H9 (cell line): ENCODE data around the gene NR3C2. TPM values are rescaled to one million over a fixed set of nuclear protein-coding genes. Genes with fewer than 3 reads are reported as not detected.

Experiments used
- DNase-seq: peaks from one replicate; pipeline ENCODE4 v3.0.0-alpha.2; 2017
- H2AFZ ChIP-seq: one replicate; pipeline ENCODE4 v1.6.1; 2013; ENCODE audit warnings: mild to moderate bottlenecking, low read length, control low read depth, moderate library complexity
- H2AK5ac ChIP-seq: 2 replicates; pipeline ENCODE4 v1.6.1; 2013; ENCODE audit warnings: low read length, control low read depth, mixed read lengths; ENCODE audit not compliant: insufficient read length
- H2BK120ac ChIP-seq: one replicate; pipeline ENCODE4 v1.6.1; 2013; ENCODE audit warnings: low read depth, mild to moderate bottlenecking, low read length, control low read depth, inconsistent platforms; ENCODE audit not compliant: poor library complexity, severe bottlenecking
- H2BK12ac ChIP-seq: 2 replicates; pipeline ENCODE4 v1.6.1; 2013; ENCODE audit warnings: low read length, control low read depth, mixed read lengths, low read depth; ENCODE audit not compliant: insufficient read length
- H2BK15ac ChIP-seq: 2 replicates; pipeline ENCODE4 v1.6.1; 2013; ENCODE audit warnings: low read depth, low read length, control low read depth
- H2BK20ac ChIP-seq: one replicate; pipeline ENCODE4 v1.6.1; 2013; ENCODE audit warnings: low read depth, mild to moderate bottlenecking, low read length, control low read depth, inconsistent platforms; ENCODE audit not compliant: poor library complexity, severe bottlenecking
- H2BK5ac ChIP-seq: 2 replicates; pipeline ENCODE4 v1.6.1; 2013; ENCODE audit warnings: low read length, control low read depth, mixed read lengths; ENCODE audit not compliant: insufficient read length
- H3K14ac ChIP-seq: 2 replicates; pipeline ENCODE4 v1.6.1; 2013; ENCODE audit warnings: low read length, control low read depth; ENCODE audit not compliant: insufficient read depth
- H3K18ac ChIP-seq: 2 replicates; pipeline ENCODE4 v1.6.1; 2013; ENCODE audit warnings: low read depth, mild to moderate bottlenecking, mixed read lengths, low read length, control low read depth; ENCODE audit not compliant: insufficient read length
- H3K23ac ChIP-seq: 2 replicates; pipeline ENCODE4 v1.6.1; 2013; ENCODE audit warnings: low read length, control low read depth, mixed read lengths, low read depth; ENCODE audit not compliant: insufficient read length
- H3K23me2 ChIP-seq: 2 replicates; pipeline ENCODE4 v1.6.1; 2013; ENCODE audit warnings: low read depth, mild to moderate bottlenecking, mixed read lengths, low read length, control low read depth; ENCODE audit not compliant: insufficient read length, poor library complexity, severe bottlenecking
- H3K27ac ChIP-seq: 2 replicates; pipeline ENCODE4 v1.5.1; 2013; ENCODE audit warnings: low read length, control low read depth, mixed read lengths, low read depth; ENCODE audit not compliant: insufficient read length
- H3K27me3 ChIP-seq: 2 replicates; pipeline ENCODE4 v1.6.1; 2013; ENCODE audit warnings: low read length, control low read depth, inconsistent platforms; ENCODE audit not compliant: insufficient read depth
- H3K4ac ChIP-seq: 2 replicates; pipeline ENCODE4 v1.6.1; 2013; ENCODE audit warnings: low read depth, mild to moderate bottlenecking, control low read depth, inconsistent platforms, low read length, moderate library complexity
- H3K4me1 ChIP-seq: 2 replicates; pipeline ENCODE4 v1.6.1; 2013; ENCODE audit warnings: low read length, control low read depth, inconsistent platforms; ENCODE audit not compliant: insufficient read depth
- H3K4me2 ChIP-seq: 2 replicates; pipeline ENCODE4 v1.6.1; 2013; ENCODE audit warnings: low read length, control low read depth, mixed read lengths; ENCODE audit not compliant: insufficient read length, insufficient read depth
- H3K56ac ChIP-seq: 2 replicates; pipeline ENCODE4 v1.6.1; 2013; ENCODE audit warnings: low read depth, mild to moderate bottlenecking, mixed read lengths, low read length, control low read depth; ENCODE audit not compliant: insufficient read length
- H3K79me1 ChIP-seq: 2 replicates; pipeline ENCODE4 v1.6.1; 2013; ENCODE audit warnings: low read depth, mild to moderate bottlenecking, moderate library complexity, low read length, control low read depth, inconsistent platforms; ENCODE audit not compliant: insufficient read depth, poor library complexity, severe bottlenecking
- H3K79me2 ChIP-seq: 2 replicates; pipeline ENCODE4 v1.6.1; 2013; ENCODE audit warnings: low read length, control low read depth, inconsistent platforms; ENCODE audit not compliant: insufficient read depth
- H3K9ac ChIP-seq: 2 replicates; pipeline ENCODE4 v1.6.1; 2013; ENCODE audit warnings: low read length, control low read depth, mixed read lengths; ENCODE audit not compliant: insufficient read length; ENCODE audit errors: extremely low read depth
- H3K9me3 ChIP-seq: one replicate; pipeline ENCODE4 v1.6.1; 2013; ENCODE audit warnings: low read depth, low read length, inconsistent platforms; ENCODE audit not compliant: control insufficient read depth
- H3T11ph ChIP-seq: one replicate; pipeline ENCODE4 v1.6.1; 2013; ENCODE audit warnings: mild to moderate bottlenecking, low read length, control low read depth, inconsistent platforms
- H4K20me1 ChIP-seq: one replicate; pipeline ENCODE4 v1.6.1; 2013; ENCODE audit not compliant: control insufficient read depth, insufficient read length, insufficient read depth
- H4K5ac ChIP-seq: 2 replicates; pipeline ENCODE4 v1.6.1; 2013; ENCODE audit warnings: low read depth, mild to moderate bottlenecking, mixed read lengths, low read length, control low read depth; ENCODE audit not compliant: insufficient read length
- H4K8ac ChIP-seq: replicated peaks from 2 replicates; pipeline ENCODE4 v1.6.1; 2013; ENCODE audit warnings: low read length, control low read depth, mixed read lengths, low read depth; ENCODE audit not compliant: insufficient read length
- H4K91ac ChIP-seq: 2 replicates; pipeline ENCODE4 v1.6.1; 2013; ENCODE audit warnings: low read depth, mild to moderate bottlenecking, moderate library complexity, mixed read lengths, low read length, control low read depth; ENCODE audit not compliant: insufficient read length
- H3K27ac Mint-ChIP-seq, 3 experiments: 2 replicates in 2 of 3; 3 replicates in 1 of 3; pipeline ENCODE4 v1.8.0; 2020 to 2021; ENCODE audit warnings: mixed read lengths in 3 of 3, mild to moderate bottlenecking in 1 of 3, moderate library complexity in 1 of 3
- H3K27me3 Mint-ChIP-seq: 2 replicates; pipeline ENCODE4 v1.8.0; 2021; ENCODE audit warnings: low read depth, mild to moderate bottlenecking, moderate library complexity, mixed read lengths
- H3K36me3 Mint-ChIP-seq, 3 experiments: 2 replicates in 2 of 3; 3 replicates in 1 of 3; pipeline ENCODE4 v1.8.0; 2020 to 2021; ENCODE audit warnings: low read depth in 3 of 3, mixed read lengths in 3 of 3; ENCODE audit not compliant: insufficient read depth in 1 of 3
- H3K4me1 Mint-ChIP-seq, 2 experiments: 2 replicates each; pipeline ENCODE4 v1.8.0; 2020; ENCODE audit warnings: mixed read lengths in 2 of 2
- H3K4me3 Mint-ChIP-seq, 2 experiments: 2 replicates in 1 of 2; 3 replicates in 1 of 2; pipeline ENCODE4 v1.8.0; 2020 to 2021; ENCODE audit warnings: mild to moderate bottlenecking in 2 of 2, mixed read lengths in 2 of 2, moderate library complexity in 1 of 2
- H3K9me3 Mint-ChIP-seq, 2 experiments: 2 replicates in 1 of 2; 3 replicates in 1 of 2; pipeline ENCODE4 v1.8.0; 2020; ENCODE audit warnings: mild to moderate bottlenecking in 2 of 2, mixed read lengths in 2 of 2, moderate library complexity in 1 of 2
- WGBS: extraction: QIAGEN DNeasy Blood & Tissue Kit; methylation state at CpG from one replicate; pipeline ENCODE4 v1.1.7; 2013; ENCODE audit warnings: missing lambda C conversion rate, low lambda C conversion rate, mixed read lengths; ENCODE audit not compliant: insufficient read length; ENCODE audit errors: extremely low coverage; 5-methylcytosine and 5-hydroxymethylcytosine counted together
- total RNA-seq: library from RNA; stranded (reverse); gene quantifications from 2 replicates; pipeline ENCODE4 v1.2.1, GENCODE V29; 2021
- TF ChIP-seq, protein P1 (sequence below): fragments of 200-600 bp; sonication (generic); conservative IDR thresholded peaks from 3 replicates; pipeline ENCODE4 v1.8.0; 2021; ENCODE audit warnings: antibody characterized with exemption, mild to moderate bottlenecking

Gene NR3C2
- total RNA-seq, 1 experiment from 2014 or later, result 1.4 TPM

DNA sequence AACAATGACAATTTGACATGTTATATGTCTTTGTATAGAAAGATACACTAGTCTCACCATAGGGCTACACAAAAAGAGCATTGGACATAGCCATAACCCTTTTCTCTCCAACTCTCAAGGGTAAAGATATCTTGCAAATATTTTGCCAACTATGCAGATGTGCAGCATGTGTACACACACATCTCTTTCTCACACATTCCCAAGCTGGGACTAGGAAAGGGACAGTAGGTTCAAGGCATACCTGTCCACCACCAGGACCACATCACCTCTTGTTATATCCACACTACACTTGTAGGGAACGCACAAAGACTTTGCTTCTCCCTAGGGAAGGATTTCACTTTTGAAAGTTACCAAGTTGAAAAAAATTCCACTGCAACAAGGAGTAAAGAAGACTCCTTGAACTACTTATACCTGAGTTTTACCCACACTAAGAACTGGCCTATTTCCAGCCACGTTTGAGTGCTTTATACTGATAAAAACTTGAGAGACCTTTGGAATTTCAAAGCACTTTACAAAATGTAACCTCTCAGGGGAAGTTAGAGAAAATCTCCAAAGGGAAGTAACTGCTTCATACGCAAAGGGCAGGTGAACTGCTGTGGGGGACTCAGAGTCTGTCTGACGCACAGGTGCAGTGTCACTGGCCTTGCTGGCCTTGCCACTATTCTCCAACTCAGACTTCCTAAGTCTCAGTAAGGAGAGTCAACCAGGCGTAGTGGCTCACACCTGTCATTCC, 36.9 kb downstream of the NR3C2 start:
- Histone ChIP-seq H2AK5ac (no peak overlapping the region), H4K20me1 (no peaks in the 10 kb centered on the region)
- no CpG with 5 or more reads among the region's 5 CpGs for WGBS

More for the DNA sequence above, 36.9 kb downstream of the NR3C2 start:
- TF ChIP-seq, protein P1, sequence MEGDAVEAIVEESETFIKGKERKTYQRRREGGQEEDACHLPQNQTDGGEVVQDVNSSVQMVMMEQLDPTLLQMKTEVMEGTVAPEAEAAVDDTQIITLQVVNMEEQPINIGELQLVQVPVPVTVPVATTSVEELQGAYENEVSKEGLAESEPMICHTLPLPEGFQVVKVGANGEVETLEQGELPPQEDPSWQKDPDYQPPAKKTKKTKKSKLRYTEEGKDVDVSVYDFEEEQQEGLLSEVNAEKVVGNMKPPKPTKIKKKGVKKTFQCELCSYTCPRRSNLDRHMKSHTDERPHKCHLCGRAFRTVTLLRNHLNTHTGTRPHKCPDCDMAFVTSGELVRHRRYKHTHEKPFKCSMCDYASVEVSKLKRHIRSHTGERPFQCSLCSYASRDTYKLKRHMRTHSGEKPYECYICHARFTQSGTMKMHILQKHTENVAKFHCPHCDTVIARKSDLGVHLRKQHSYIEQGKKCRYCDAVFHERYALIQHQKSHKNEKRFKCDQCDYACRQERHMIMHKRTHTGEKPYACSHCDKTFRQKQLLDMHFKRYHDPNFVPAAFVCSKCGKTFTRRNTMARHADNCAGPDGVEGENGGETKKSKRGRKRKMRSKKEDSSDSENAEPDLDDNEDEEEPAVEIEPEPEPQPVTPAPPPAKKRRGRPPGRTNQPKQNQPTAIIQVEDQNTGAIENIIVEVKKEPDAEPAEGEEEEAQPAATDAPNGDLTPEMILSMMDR, result no peak
- Histone ChIP-seq H2BK20ac (no peak overlapping the region), H3K18ac (no peak overlapping the region), H3K14ac (no peak overlapping the region), H3K23ac (no peak overlapping the region), H3K79me1 (no peaks in the 10 kb centered on the region), H3K27ac (no peak overlapping the region), H2BK120ac (no peak overlapping the region), H3K4me2 (no peak overlapping the region), H3K79me2 (no peaks in the 10 kb centered on the region), H3K56ac (no peak overlapping the region), H3K27me3 (no peaks in the 10 kb centered on the region), H3K23me2 (no peaks in the 10 kb centered on the region), H4K91ac (no peak overlapping the region), H2BK5ac (no peak overlapping the region), H3K9ac (no peak overlapping the region), H4K8ac (no peak overlapping the region), H2BK15ac (no peak overlapping the region), H3T11ph (no peak overlapping the region), H3K4ac (no peak overlapping the region), H2BK12ac (no peak overlapping the region), H3K9me3 (no peaks in the 10 kb centered on the region), H2AFZ (no peak overlapping the region), H3K4me1 (0 out of 2 replicates have a peak, but pooled peaks cover 2% of the 10 kb centered on the region), H4K5ac (no peak overlapping the region)
- Mint-ChIP-seq H3K4me1 (peaks cover 2 to 7% of the 10 kb centered on the region in 2 experiments; a peak in 3 of 4 replicates), H3K36me3 (no peaks in the 10 kb centered on the region), H3K27ac (peak overlapping the region in 1 of 3 experiments; percentile 37; a peak in 1 of 7 replicates), H3K27me3 (no peaks in the 10 kb centered on the region), H3K9me3 (no peaks in the 10 kb centered on the region), H3K4me3 (no peak overlapping the region)
- no peak for DNase-seq
